Transverse colon (tissue), 4 donors: ENCODE results near the gene HMGXB3. TPM values are rescaled to one million over a fixed set of nuclear protein-coding genes. Genes with fewer than 3 reads are reported as not detected.

ENCODE experiments used
- DNase-seq: peaks from one replicate; pipeline ENCODE4 v3.0.0-alpha.2; 2019
- H3K27ac ChIP-seq, 4 donors: fragments of 200-600 bp; sonication (generic); 2 replicates each; pipeline ENCODE4 v1.5.1; 2016 to 2018; ENCODE audit warnings: inconsistent platforms in 4 of 4
- H3K27me3 ChIP-seq: fragments of 200-600 bp; sonication (generic); 2 replicates; pipeline ENCODE4 v1.5.1; 2017; ENCODE audit warnings: inconsistent platforms
- H3K36me3 ChIP-seq, 4 donors: fragments of 200-600 bp; sonication (generic); 2 replicates each; pipeline ENCODE4 v1.5.1; 2017 to 2019; ENCODE audit warnings: inconsistent platforms in 4 of 4
- H3K4me1 ChIP-seq, 4 donors: fragments of 200-600 bp; sonication (generic); 2 replicates each; pipeline ENCODE4 v1.5.1; 2017 to 2020; ENCODE audit warnings: inconsistent platforms in 4 of 4
- H3K4me3 ChIP-seq, 4 donors: fragments of 200-600 bp; sonication (generic); 1 replicate in 1 of 4; 2 replicates in 3 of 4; pipeline versions ENCODE4 v1.5.1 to v1.6.1; 2017 to 2019; ENCODE audit warnings: inconsistent platforms in 4 of 4
- H3K9me3 ChIP-seq, 2 donors: fragments of 200-600 bp; sonication (generic); 2 replicates each; pipeline ENCODE4 v1.5.1; 2017 to 2019; ENCODE audit warnings: inconsistent platforms in 2 of 2
- CTCF ChIP-seq, 5 experiments: fragments of 200-600 bp in 3 of 5; fragments of 450-650 bp in 2 of 5; sonication (generic) in 3 of 5; IDR thresholded peaks; 1 replicate in 2 of 5; 2 replicates in 3 of 5; pipeline ENCODE4 v1.5.1; 2016 to 2017; ENCODE audit warnings: antibody characterized with exemption in 5 of 5, inconsistent platforms in 3 of 5, mild to moderate bottlenecking in 2 of 5, moderate library complexity in 1 of 5
- EP300 ChIP-seq: sonication (generic); formaldehyde crosslinking; IDR thresholded peaks from one replicate; pipeline ENCODE4 v1.6.1; 2017; ENCODE audit warnings: antibody characterized with exemption, low read depth
- POLR2A ChIP-seq: fragments of 450-650 bp; IDR thresholded peaks from one replicate; pipeline ENCODE4 v1.6.1; 2016; ENCODE audit warnings: antibody characterized with exemption, mild to moderate bottlenecking, moderate library complexity
- POLR2AphosphoS5 ChIP-seq, 3 donors: sonication (generic); formaldehyde crosslinking; IDR thresholded peaks; one replicate each; pipeline ENCODE4 v1.6.1; 2016; ENCODE audit warnings: antibody characterized with exemption in 3 of 3
- WGBS, 2 donors: methylation state at CpG; one replicate each; pipeline ENCODE4 v1.1.5; 2018; ENCODE audit warnings: low coverage in 1 of 2; 5-methylcytosine and 5-hydroxymethylcytosine counted together
- in situ Hi-C, 4 donors: fragments of 200-750 bp; cut with MboI; loops; one replicate each; pipeline versions ENCODE4 v1.15.0 to v1.15.1; 2017; ENCODE audit warnings: low sequenced_read_pairs in 3 of 4, low pct_ligation_motif_present in 1 of 4, low pct_unique_long_range_greater_than_20kb in 1 of 4
- intact Hi-C: fragments of 100-400 bp; cut with DNase I; formaldehyde crosslinking; loops from one replicate; pipeline ENCODE4 v1.15.1; 2023; ENCODE audit warnings: low total_unique reads
- total RNA-seq, 4 donors: library from RNA; depleted of rRNA; stranded (reverse); fragments of >200 nt; gene quantifications; one replicate each; pipeline ENCODE4 v1.1.0, GENCODE V29; 2016

Gene HMGXB3
- total RNA-seq, 4 donors from 2014 or later, result 29.9 to 93.5 (median 38.1) TPM

DNA sequence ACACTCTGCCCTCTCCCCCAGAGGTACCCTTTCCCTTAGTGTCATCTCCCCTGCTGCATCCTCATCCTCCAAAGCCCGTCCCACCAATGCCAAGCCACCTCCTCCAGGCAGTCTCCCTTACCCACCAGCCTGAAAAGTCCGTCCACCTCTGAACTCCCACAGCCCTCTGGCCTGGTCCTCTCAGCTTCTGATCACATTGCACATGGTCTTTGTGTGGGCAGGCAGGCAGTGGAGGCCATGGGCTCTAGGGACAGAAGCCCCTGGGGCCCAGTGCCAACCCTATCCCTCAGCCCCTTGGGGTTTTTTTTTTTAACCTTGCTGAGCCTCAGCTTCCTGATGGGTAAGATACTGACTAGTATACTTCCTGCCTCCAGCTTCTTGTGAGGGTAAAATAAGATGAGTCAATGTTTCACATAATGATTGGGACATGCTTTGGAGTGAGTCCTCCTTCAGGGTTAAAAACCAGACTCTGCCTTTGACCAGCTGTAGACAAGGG lies 66.4 kb downstream of the HMGXB3 start:
- H3K27me3 ChIP-seq, result no peaks in the 10 kb centered on the region
- no peaks in the 10 kb centered on the region for H3K9me3 ChIP-seq
- no peak overlapping the region for H3K4me3 ChIP-seq
- H3K4me1 ChIP-seq, result peaks cover 0 to 6% (median 0%) of the 10 kb centered on the region in 4 donors
- TF ChIP-seq CTCF (IDR thresholded peaks at IDR 0.05), result no peak
- TF ChIP-seq POLR2AphosphoS5 (IDR thresholded peaks at IDR 0.05), result no peak
- no peak for TF ChIP-seq EP300
- TF ChIP-seq POLR2A, result no peak
- H3K36me3 ChIP-seq, result no peaks in the 10 kb centered on the region
- peak overlapping the region in 1 of 4 donors; percentile 13 for H3K27ac ChIP-seq
- in situ Hi-C loops, result no loop called here
- no peak for DNase-seq
- WGBS, 2 donors, result 78% methylated on average over 2 of the region's 2 CpGs; no CpG with 5 or more reads in 1 of the 2 donors
- intact Hi-C loops, result no loop called here

GRCh38 chr5:150067405-150067960 lies 66.9 kb downstream of the HMGXB3 start:
- intact Hi-C loops (no loop called here), in situ Hi-C loops (no loop called here)
- H3K9me3 ChIP-seq, result no peaks in the 10 kb centered on the region
- H3K27ac ChIP-seq, result no peak overlapping the region
- no peak overlapping the region for H3K4me3 ChIP-seq
- TF ChIP-seq EP300 (no peak), POLR2AphosphoS5 (IDR thresholded peaks at IDR 0.05) (no peak), CTCF (IDR thresholded peaks at IDR 0.05) (no peak), POLR2A (no peak)
- 85 to 100% methylated on average over 1 to 6 of the region's 6 CpGs for WGBS, 2 donors
- peaks cover 0 to 6% (median 0%) of the 10 kb centered on the region in 4 donors for H3K4me1 ChIP-seq
- no peaks in the 10 kb centered on the region for H3K36me3 ChIP-seq
- no peak for DNase-seq
- no peaks in the 10 kb centered on the region for H3K27me3 ChIP-seq

- in situ Hi-C loops (no loop called here), intact Hi-C loops (no loop called here)
- Histone ChIP-seq H3K4me3 (no peak overlapping the region), H3K27me3 (no peaks in the 10 kb centered on the region), H3K4me1 (peaks cover 0 to 6% (median 0%) of the 10 kb centered on the region in 4 donors), H3K27ac (no peak overlapping the region), H3K36me3 (no peaks in the 10 kb centered on the region), H3K9me3 (no peaks in the 10 kb centered on the region)
- WGBS, 2 donors, result 95% methylated on average over 6 of the region's 6 CpGs; no CpG with 5 or more reads in 1 of the 2 donors
- DNase-seq, result no peak
- TF ChIP-seq POLR2A (no peak), EP300 (no peak), CTCF (IDR thresholded peaks at IDR 0.05) (no peak)
Observed at GRCh38 chr5:150068071-150068470, 67.5 kb downstream of the HMGXB3 start.

DNA sequence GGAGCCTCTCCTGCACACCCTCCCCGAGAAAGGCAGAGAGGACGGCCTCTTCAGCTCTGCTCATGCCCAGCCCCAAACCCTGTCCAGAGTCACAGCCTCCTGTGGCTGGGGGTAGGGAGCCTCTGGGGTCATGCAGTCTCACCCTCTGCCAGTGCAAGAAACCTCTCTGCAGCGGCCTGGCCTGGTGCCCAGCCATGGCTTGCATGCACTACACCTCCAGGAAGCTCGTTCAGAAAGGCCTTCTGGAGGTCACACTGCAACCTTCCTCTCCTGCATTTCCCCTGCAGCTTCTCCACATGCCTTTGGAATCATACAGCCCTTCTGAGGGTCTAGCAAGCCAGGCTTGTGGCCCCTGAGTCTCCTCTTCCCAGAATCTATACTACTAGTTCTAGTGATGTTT lies 67.9 kb downstream of the HMGXB3 start:
- H3K4me3 ChIP-seq, result no peak overlapping the region
- H3K36me3 ChIP-seq, result no peaks in the 10 kb centered on the region
- DNase-seq, result no peak
- H3K9me3 ChIP-seq, result no peaks in the 10 kb centered on the region
- TF ChIP-seq POLR2AphosphoS5 (IDR thresholded peaks at IDR 0.05) (no peak), POLR2A (no peak)
- no peak overlapping the region for H3K27ac ChIP-seq
- WGBS, 2 donors, result 75% methylated on average over 4 of the region's 4 CpGs; no CpG with 5 or more reads in 1 of the 2 donors
- in situ Hi-C loops (no loop called here), intact Hi-C loops (no loop called here)
- H3K27me3 ChIP-seq, result no peaks in the 10 kb centered on the region
- H3K4me1 ChIP-seq, result peaks cover 0 to 6% (median 0%) of the 10 kb centered on the region in 4 donors
